Kidney capillary endothelial cell (primary cell): ENCODE measurements around the gene LCORL.
"Not testable (repeated sequence)": the region's sequence is repeated elsewhere in the genome, so short reads cannot be mapped to it uniquely, and the experiment has no call there.

Source experiments
- DNase-seq: peaks from one replicate; pipeline ENCODE4 v3.0.0-alpha.2; 2018; ENCODE audit warnings: low spot score

LCORL gene

DNA sequence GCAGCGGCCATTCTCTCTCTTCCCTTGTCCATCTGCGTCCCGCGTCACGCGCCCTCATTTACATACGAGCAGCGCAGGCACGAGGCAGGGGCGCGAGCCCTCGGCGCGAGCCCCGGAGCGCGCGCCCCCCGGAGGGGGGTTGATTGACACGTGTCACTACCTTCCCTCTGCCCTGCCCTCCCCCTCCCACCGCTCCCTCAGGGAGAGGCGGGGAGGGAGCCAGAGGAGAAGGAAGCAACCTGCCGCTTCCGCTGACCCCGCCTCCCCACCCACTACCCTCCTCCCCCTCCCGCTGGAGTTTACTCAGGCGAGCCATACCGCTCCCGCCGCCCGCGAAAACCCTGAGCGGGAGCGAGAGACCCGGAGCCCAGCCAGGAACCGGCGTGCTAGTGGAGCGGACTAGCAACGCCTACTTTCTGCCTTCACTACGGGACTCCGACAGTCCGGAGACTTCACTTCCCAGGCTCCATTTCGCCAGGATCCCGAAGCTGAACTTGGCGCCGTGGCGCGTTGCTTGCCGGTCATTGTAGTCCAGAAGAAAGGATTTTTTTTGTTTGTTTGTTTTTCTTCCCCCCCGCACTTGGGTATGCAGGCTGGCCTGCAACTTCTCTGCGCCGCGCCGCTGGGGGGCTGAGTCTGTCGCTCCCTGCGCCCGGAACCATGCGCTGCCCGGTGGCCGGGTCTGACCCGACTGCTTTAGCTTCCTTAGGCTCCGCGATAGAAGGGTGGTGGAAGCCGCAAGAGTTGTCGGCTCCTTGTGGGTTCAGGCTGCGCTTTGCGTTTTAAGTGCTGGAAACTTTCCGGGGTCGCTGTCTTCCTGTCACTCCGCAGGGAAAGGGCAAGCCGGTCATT, at the start of gene LCORL:
LCORL (minus strand) TSS at position 36 of the 852 bp plus-strand sequence; CDS start at position 32, 4 bp downstream.
- peak; percentile 94 for DNase-seq

DNA sequence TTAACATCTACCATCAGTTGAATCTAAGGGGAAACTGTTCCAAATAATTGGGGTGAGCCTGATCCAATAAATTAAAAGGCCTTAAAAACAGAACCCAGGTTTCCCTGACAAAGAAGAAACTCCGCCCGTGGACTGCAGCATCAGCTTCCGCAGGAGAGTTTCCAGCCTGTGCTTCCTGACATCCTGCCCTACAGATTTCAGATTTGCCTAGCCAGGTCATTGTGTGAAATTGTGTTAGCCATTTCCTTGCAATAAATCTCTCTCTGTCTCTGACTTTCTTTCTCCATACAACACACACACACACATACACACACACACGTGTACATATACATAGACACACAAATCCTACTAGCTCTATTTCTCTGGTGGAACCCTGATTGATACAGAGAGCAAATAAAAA, 48.3 kb upstream of the LCORL start:
- peak; percentile 63 for DNase-seq

DNA sequence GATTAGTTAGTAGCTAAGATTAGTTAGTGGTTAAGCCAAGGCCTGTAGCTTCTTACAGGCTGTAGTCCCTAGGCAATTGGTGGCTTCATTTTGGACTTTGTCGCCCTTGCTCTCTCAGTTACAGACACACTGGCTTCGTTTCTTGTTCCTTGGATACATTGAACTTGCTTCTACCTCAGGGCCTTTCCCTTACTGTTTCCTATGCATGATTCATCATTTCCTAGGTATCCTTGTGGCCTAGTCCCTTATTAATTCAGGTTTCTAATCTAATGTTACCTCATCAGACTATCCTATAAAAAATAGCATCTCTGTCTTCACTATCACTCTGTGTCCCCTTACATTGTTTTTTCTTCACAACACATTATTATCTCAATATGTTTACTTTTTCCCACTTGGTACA, 45.5 kb upstream of the LCORL start:
- peak; percentile 47 for DNase-seq

DNA sequence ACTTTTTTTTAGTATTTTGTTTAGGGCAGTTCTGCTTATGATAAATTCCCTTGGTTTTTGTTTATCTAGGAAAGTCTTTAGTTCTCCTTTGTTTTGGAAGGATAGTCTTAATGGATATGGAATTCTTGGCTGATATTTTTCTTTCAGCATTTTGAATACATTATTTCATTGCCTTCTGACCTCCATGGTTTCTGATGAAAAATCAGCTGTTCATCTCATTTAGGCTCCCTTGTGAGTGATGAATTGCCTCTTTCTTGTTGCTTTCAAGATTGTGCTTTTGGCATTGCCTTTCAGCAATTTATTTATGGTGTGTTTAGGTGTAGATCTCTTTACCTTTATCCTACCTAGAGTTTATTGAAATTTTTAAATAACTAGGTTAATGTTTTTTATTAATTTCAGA, 41.5 kb upstream of the LCORL start:
- no peak for DNase-seq

DNA sequence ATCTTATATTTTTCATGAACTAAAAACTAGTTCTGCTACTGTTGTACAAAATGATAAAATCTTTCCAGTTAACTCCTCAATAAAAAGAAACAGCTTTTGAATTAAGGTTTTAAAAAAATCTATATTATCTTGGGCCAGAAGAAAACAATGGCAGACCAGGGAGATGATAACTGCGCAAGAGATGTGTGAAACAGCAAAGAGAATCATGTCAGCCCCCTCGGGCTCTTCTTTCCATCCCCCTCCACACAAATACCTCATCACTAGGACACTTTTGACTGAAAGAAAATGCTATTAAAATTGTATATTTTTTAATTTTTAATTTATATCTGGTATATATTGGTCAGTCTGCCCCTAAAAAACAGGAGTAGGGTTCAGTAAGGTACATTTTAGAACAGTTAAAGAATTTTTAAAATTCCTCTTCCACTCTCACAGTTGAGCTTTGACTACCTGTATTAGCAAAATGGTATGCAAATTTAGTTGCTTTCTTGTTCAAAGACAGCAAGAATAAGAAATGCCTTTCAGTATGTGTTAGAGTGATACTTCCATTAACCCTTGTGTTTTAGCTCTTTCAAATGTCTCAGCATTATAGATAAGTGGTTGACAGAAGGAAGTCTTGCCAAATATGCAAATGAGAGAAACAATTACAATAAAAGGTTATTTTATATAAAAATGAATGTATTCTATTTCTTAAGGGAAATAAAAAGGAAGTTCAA, 36.4 kb upstream of the LCORL start:
- DNase-seq = no peak

DNA sequence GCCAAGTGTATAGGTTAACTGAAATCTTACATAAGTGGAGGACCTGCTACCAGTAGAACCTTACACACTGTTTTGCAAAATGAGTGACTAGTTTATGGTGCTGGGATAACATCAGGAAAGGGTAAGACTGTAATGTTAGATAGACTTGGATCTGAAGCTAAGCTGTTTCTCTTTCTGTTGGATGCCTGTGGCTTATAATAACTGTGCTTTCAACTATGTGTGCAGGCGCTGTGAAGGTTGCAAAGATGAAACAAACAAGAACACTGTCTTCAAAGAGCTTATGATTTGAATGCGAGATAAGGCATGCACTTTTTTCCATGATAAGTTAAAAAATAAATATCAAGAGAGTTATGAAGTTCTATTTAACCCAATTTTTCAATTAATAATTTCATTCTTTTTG, 34.5 kb upstream of the LCORL start:
- no peak for DNase-seq

DNA sequence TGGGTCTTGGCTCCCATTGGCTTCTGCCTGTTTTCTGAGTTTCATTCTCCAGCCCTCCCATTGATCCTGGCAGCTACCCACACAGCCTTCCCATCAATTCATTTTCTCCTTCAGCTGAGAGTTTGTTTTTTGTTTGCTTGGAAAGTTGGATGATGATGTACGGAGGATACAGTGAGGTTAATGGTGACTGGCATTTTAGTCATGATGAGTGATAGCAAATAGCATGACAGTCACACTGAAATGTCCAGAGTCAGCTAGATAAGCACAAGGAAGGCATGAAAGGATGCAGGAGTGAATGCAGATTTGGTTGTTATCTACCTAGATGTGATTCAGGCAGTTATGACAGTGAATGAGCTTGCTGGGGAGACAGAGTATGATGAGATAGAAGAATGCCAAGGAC, 30.6 kb upstream of the LCORL start:
- DNase-seq = no peak

DNA sequence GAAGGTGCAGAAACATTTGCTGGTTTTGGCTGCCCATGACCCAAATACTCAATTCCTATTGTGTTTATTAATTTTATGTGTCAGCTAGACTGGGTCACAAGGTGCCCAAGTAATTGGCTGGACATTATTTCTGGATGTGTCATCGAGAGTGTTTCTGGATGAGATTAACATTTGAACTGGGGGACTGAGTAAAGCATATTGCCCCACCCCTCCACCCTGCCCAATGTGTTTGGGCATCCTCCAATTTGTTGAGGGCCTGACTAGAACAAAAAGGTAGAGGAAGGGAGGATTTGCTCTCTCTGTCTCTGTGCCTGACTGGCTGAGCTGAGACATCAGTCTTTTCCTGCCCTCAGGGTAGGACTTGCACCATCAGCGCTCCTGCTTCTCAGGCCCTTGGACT, 29.7 kb upstream of the LCORL start:
- no peak for DNase-seq

DNA sequence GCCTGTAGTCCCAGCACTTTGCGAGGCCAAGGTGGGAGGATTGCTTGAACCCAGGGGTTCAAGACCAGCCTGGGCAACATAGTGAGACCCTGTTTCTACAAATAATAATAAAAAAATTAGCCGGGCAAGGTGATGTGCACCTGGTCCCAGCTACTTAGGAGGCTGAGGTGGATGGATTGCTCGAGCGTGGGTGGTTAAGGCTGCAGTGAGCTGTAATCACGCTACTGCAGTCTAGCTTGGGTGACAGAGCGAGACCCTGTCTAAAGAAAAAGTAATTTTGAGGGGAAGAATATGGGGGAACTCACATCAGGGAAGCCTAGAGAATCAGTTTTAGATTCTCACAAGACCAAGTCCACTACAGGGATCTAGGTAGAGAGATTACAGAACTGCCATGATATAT, 28.9 kb upstream of the LCORL start:
- no peak for DNase-seq

DNA sequence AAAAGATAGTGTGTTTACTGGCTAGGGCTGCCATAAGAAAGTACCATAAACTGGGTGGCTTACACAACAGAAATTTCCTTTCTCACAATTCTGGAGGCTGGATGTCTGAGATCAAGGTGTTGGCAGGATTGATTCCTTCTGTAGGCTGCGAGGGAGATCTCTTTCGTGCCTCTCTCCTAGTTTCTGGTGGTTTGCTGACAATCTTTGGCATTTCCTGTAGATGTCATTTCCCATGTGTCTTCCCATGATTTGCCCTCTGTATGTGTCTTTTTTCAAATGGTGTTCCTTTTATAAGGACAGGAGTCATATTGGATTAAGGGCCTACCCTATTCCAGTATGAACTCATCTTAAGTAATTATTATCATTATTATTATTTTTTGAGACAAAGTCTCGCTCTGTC, 27.9 kb upstream of the LCORL start:
- DNase-seq = no peak

DNA sequence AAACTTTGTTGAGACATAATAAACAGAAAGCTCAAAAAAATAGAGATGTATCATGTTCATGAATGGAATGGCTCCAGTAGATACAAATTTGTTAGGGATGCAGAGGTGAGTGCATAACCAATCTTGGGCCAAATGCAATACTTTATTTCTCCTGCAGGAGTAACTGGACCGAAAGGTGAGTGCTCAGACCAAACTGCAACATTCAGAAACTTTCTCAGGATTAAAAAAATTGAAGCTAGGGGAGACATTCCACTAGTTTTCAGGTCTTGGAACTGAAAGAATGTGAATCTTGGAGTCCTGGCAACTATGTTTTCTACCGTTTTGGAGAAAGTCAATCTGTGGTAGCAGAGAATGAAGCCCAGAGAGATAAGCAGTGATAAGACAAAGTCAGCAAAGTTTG, 21.2 kb upstream of the LCORL start:
- no peak for DNase-seq

DNA sequence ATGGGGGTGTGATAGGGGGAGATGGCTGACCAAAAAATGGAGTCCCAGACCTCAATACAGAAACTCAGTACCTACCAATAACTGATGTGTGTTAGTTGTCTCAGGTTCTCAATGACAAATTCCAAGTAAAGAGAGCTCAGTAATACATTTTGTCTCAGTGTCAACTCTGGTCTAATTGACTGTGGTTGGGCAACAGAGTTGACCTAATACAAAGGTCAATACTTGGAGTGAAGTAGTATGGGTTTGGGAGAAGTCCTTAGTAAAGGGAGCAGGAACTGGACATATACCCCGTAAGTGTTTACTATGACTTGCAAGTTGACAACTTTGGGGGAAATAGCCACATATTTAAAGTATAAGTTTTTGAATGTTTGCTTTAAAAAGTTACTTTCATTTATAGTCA, 20.5 kb upstream of the LCORL start:
- DNase-seq = no peak

DNA sequence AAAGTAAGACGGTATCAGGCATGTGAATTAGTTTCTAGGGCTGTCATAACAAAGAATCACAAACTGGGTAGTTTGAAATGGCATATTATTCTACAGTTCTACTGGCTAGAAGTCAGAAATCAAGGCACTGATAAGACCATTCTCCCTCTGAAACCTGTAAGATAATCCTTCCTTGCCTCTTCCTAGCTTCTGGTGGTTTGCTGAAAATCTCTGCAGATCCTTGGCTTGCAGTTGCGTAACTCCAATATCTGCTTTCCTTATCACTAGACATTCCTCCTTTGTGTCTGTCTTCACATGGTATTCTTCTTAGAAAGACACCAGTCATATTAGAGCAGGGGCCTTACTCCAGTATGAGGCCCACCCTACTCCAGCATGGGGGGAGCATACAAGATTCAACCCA, 19.6 kb upstream of the LCORL start:
- no peak for DNase-seq

DNA sequence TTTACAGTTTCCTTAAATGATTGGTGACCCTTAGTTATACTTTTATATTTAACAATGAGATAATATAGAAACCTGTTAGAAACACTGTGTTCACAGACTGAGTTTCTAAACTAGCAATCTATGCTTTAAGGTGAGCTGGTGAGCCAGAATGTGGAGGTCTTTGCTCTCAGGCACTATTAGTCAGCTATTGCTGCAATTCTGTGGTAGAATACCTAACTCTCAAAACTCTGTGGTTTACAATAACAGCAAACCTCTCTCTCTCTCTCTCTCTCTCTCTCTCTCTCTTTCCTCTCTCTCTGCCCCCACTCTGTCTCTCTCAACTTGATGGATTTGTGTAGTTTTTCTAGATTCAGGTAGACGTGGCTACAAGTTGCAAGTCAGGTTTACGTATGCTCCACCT, 17.6 kb upstream of the LCORL start:
- no peak for DNase-seq

DNA sequence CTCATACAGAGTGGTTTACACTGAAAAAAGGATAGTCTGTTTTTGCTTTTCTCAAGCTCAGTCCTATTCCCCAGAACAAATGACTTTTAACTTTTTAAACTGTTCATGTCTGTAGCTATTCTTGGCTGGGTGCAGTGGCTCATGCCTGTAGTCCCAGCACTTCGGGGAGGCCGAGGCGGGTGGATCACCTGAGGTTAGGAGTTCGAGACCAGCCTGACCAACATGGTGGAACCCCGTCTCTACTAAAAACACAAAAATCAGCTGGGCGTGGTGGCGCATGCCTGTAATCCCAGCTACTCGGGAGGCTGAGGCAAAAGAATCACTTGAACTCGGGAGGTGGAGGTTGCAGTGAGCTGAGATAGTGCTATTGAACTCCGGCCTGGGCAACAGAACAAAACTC, 14.8 kb upstream of the LCORL start:
- not testable (repeated sequence) for DNase-seq

DNA sequence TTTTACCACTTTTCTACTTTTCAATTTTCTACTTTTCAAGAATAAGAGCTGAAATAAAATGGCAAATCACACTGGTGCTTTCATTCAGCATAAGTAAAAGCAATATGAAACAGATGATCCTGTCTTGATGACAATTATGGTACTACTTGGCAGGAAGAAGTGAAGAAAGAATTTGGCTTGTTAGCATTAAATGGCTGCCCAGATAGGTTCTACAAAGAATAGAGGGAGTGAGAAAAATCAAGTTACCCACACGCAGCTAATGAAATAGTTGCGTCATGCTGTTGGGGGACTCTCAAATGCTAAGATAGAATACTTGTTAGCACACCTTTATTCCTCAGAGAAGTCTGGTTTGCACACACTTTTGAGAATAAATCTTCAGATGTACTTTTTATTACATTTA, 12.5 kb upstream of the LCORL start:
- DNase-seq = no peak

DNA sequence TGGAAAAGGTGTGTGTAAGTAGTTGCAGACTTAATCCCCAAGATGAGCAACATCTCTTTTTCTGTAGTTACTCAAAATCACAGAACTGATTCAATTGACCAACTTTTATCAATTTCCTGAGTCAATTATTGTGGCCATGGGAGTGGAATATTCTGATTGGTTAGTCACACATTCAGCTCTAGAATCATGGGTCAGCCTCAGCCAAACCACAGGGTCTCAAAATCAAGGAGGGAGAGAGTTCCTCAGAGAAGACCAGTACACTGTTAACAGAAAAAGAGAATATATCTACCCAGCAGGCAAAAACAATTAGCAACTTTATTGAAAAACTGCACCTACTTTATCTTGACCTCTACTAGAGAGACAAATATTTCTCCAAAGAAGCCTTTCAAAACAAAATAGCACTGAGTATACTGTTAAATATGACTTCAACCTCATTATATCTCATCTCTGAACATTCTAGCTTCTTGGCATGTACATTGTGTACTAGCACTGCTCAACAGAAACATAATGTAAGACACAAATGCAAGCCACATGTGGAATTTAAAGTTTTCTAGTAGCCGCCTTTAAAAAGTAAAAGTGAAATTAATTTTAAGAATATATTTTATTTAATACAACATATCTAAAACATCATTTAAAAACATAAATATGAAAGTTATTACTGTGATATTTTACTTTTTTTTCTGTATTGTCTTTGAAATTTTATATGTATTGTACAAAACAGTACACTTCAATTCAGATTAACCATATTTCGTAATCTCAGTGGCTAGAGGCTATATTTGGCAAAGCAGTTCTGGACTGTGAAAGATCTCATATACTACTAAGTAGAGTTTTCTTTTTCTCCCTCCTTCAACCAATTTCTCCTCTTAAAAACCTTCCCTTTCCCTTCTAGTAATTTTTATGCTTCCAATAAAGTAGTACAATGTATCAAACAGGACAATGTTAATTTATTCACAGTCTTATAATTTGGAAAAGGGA, 11.8 kb upstream of the LCORL start:
- no peak for DNase-seq

DNA sequence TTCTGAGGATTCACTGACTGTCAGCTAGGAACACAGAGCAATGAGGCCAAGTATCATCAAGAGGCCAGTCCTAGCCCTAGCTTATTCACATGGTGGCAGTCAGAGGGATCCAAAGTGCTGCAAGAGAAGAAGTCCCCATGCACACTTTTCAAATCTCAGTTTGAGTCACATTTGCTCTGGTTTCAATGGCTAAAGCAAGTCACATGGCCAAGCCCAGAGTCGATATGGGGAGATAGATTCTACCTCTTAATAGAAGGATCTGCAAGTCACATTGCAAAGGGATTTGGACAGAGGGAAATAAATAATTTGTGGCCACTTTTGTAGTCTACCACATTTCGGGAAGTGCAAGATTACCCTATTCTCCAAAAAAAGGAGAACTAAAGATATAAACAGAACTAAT, 3.7 kb upstream of the LCORL start:
- no peak for DNase-seq

DNA sequence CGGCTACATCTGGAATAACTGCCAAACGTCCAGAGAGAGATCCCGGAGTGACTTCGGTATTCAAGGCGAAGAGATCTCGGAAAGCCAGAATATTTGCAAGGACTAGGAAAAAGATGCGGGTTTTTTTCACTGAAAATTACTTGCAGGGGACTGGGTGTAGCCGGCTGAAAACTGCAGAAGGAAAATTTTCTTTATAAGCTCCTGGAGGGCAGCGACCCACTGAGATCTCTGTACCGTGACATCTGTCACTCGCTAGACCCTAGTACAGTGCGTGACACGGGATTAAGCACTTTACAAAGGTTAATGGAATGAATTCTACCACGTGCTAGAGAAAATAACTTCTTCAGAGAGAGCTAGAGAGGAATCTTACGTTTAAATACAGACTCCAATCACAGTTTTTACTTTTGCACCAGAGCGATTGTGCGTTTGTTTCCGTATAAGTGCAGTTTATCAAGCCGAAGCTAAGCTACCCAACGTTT, 1.1 kb upstream of the LCORL start:
- DNase-seq = peak; percentile 10

DNA sequence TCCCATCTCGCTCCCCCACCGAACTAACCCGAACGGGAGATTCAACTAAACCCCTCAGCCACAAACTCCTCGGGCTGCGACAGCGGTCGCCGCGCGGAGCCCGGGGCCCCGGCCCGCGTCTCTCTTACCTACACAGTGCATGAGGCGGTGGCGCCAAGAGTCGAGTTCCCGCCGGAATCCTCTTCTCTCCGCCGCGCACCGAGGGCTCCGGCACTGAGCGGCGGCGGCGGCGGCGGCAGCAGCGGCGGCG, 160 bp downstream of the LCORL start:
- DNase-seq = no peak

DNA sequence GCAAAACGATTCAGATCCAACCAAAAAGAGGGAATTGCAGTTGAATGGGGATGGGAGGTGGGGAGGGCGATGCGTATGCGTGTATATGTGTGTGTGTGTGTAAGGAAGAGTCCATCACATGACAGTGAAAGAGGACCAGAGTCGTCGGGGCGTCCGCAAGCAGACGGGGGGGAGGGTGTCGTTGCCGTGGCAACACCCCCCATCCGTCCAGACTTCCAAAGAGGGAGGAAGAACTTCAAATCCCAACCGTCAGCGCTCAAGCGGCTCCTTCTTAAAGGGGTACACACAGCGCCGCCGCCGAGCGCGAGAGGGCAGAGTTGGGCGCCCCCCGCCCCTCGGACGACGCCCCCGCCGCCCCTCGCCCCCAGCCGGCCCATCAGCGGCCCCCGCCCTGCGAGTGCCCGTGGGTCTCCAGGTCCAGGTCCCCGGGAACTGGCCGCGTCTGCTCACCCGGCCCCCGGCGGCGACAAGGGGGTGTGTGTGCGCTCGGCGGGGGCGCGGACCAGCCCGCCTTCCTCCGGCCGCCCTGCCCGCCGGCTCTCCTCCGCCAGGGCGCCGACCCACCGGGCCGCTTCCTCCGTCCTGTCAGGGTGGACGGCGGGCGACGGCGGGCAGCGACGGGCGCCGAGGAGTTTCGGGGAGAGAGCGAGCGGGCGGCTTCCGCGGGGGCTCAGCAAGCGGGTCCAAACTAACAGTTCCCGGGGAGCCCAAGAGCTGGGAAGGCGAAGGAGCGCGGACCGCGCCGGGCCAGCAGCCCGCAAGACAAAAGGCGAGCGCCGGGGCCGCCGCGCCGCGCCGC, 685 bp downstream of the LCORL start:
- DNase-seq = peak; percentile 75
